ENCODE data around the gene TLE2.

GRCh38 chr19:3055741-3056416 is 26.8 kb upstream of the TLE2 start:
- TF ChIP-seq EZH2phosphoT487 (conservative IDR thresholded peaks at IDR 0.05; ENCODE audit: low read length) (no peak), CTCF (IDR thresholded peaks at IDR 0.05; ENCODE audit: insufficient read depth, low read length, poor library complexity, severe bottlenecking) (no peak)

All from SU-DHL-6 (cell line).